ENCODE results near the gene ZMYND8.

ZMYND8 gene

GRCh38 chr20:47353692-47354463, 2.6 kb downstream of the ZMYND8 start:
- no peak for DNase-seq (ENCODE audit: low read depth in 3 of 3)

- no peak for DNase-seq (ENCODE audit: low read depth in 3 of 3)
Measured at GRCh38 chr20:47353239-47353691, 3.2 kb downstream of the ZMYND8 start.

GRCh38 chr20:47352332-47353238, 3.9 kb downstream of the ZMYND8 start:
- no peak for DNase-seq (ENCODE audit: low read depth in 3 of 3)

GRCh38 chr20:47351643-47352331, 4.7 kb downstream of the ZMYND8 start:
- no peak for DNase-seq (ENCODE audit: low read depth in 3 of 3)

- no peak for DNase-seq (ENCODE audit: low read depth in 3 of 3)
Measured at GRCh38 chr20:47350691-47351545, 5.6 kb downstream of the ZMYND8 start.

GRCh38 chr20:47350181-47350550, 6.3 kb downstream of the ZMYND8 start:
- DNase-seq (ENCODE audit: low read depth in 3 of 3): no peak

- DNase-seq (ENCODE audit: low read depth in 3 of 3): no peak
Measured at GRCh38 chr20:47349365-47350180, 6.9 kb downstream of the ZMYND8 start.

- DNase-seq (ENCODE audit: low read depth in 3 of 3): no peak
Measured at GRCh38 chr20:47348539-47349142, 7.9 kb downstream of the ZMYND8 start.

GRCh38 chr20:47347661-47348435, 8.7 kb downstream of the ZMYND8 start:
- no peak for DNase-seq (ENCODE audit: low read depth in 3 of 3)

GRCh38 chr20:47346172-47346571, 10.3 kb downstream of the ZMYND8 start:
- no peak for DNase-seq (ENCODE audit: low read depth in 3 of 3)

GRCh38 chr20:47345214-47345613, 11.3 kb downstream of the ZMYND8 start:
- no peak for DNase-seq (ENCODE audit: low read depth in 3 of 3)

GRCh38 chr20:47343007-47343472, 13.5 kb downstream of the ZMYND8 start:
- no peak for DNase-seq (ENCODE audit: low read depth in 3 of 3)

GRCh38 chr20:47338131-47338628, 18.3 kb downstream of the ZMYND8 start:
- DNase-seq (ENCODE audit: low read depth in 3 of 3): no peak

- DNase-seq (ENCODE audit: low read depth in 3 of 3): no peak
Measured at GRCh38 chr20:47337413-47337812, 19.1 kb downstream of the ZMYND8 start.

GRCh38 chr20:47336129-47336754, 20.3 kb downstream of the ZMYND8 start:
- DNase-seq (ENCODE audit: low read depth in 3 of 3): no peak

GRCh38 chr20:47335251-47336128, 21.0 kb downstream of the ZMYND8 start:
- no peak for DNase-seq (ENCODE audit: low read depth in 3 of 3)

- no peak for DNase-seq (ENCODE audit: low read depth in 3 of 3)
Measured at GRCh38 chr20:47334022-47334551, 22.4 kb downstream of the ZMYND8 start.
